NCI-H146 treated with DMSO at 0.1 percent for 48 hours (cell line): ENCODE measurements around the gene SPAAR.
"Not testable (repeated sequence)": the region's sequence is repeated elsewhere in the genome, so short reads cannot be mapped to it uniquely, and the experiment has no call there.

ENCODE experiments used
- DNase-seq: peaks from one replicate; lab custom pipeline; 2025; ENCODE audit not compliant: unreplicated experiment; lab: John Stamatoyannopoulos, UW

SPAAR gene

GRCh38 chr9:35903049-35903448, 6.2 kb upstream of the SPAAR start:
- peak; percentile 45 for DNase-seq

- DNase-seq, result no peak
Measured at GRCh38 chr9:35904338-35904737, 5.0 kb upstream of the SPAAR start.

- DNase-seq, result no peak
Measured at GRCh38 chr9:35905051-35905781, 4.1 kb upstream of the SPAAR start.

DNA sequence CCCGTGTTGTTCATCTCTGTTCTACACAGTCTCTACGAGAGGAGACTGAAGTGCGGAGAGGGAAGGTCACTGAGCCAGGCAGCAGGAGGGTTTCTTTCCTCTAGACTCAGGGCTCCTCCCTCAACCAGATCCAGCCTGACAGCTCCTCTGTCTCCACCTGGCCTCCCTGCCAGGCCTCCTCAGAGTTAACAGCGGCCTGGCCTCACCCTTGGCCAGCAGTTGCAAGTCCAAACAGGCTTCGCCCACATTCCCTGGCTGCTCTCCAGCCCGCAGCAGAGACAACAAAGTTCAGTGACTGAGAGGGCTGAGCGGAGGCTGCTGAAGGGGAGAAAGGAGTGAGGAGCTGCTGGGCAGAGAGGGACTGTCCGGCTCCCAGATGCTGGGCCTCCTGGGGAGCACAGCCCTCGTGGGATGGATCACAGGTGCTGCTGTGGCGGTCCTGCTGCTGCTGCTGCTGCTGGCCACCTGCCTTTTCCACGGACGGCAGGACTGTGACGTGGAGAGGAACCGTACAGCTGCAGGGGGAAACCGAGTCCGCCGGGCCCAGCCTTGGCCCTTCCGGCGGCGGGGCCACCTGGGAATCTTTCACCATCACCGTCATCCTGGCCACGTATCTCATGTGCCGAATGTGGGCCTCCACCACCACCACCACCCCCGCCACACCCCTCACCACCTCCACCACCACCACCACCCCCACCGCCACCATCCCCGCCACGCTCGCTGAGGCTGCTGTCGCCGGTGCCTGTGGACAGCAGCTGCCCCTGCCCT, 3.2 kb upstream of the SPAAR start, which contains the start of gene HRCT1:
Gene HRCT1 (plus strand): TSS at position 291 of the 768 bp plus-strand sequence. CDS start 86 bp downstream, at position 377.
- no peak for DNase-seq

DNA sequence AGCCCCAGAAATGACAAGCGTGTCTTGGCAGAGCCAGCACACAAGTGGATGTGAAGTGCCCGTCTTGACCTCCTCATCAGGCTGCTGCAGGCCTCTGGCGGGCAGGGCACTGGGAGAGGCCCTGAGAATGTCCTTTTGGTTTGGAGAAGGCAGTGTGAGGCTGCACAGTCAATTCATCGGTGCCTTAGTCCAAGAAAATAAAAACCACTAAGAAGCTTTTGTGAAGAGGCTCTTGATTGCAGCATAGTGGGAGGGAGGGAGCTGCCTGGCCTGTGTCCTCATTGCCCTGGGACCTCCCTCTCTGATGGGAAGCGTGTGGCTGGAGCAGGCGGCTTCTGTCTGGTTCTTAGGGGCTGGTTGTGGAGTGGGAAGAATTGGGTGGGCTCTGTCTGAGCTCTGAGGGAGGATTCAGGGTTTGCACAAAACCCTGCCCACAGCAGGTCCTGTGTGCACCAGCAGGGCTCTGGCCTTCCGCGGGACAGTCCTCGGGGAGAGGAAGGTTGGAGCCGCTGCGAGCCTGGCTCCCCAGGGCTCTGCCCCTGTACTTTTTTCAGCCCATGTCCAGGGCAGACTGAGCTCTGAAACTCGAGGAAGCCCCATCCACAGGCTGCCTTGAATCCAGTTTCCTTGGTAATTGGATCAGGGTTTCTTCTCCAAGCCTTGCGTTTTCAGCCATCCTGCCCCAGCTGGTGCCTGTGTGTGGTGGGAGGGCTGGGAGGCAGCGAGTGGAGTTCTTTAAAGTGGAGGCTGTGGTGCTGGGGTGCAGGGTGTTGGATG, 2.2 kb upstream of the SPAAR start:
- no peak for DNase-seq

DNA sequence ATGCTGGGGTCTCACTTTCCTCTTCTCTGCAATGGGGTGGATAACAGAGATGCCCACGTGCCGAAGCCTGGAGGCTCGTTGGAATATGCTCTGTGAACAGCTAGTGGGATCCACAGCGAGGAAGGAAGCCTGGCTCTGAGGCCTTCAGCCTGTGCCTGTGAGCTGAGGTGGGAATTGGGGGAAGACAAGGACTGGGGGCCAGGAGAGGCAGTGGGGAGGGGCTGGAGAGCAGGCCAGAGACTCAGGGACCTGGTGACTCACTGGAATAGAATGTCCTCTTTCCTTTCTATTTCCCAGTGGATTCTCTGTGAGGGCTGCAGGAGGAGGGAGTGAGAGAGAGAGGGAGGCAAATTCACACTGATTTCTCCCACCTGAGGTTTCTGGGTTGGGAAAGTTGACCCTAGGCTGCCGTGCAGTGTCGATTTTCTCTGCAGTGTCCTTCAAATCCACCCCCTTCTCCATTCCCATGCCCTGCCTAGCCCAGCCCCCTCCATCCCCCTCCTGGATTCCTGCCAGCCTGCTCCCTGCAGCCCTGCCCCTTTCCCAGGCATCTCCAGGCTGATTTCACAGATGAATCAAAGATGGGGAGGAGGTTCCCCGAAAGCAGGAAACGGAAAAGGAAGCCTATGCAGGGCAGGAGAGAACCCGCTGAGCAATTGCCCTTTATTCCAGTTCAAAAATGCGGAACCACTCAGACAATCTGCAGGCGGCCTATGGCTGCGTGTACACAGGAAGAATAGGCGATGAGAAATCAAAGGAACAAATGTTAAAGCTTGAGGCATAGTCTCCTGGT, 1.4 kb upstream of the SPAAR start:
- DNase-seq, result no peak

GRCh38 chr9:35908504-35909125, 675 bp upstream of the SPAAR start:
- DNase-seq, result no peak

GRCh38 chr9:35909687-35910612, 660 bp downstream of the SPAAR start:
- no peak for DNase-seq

DNA sequence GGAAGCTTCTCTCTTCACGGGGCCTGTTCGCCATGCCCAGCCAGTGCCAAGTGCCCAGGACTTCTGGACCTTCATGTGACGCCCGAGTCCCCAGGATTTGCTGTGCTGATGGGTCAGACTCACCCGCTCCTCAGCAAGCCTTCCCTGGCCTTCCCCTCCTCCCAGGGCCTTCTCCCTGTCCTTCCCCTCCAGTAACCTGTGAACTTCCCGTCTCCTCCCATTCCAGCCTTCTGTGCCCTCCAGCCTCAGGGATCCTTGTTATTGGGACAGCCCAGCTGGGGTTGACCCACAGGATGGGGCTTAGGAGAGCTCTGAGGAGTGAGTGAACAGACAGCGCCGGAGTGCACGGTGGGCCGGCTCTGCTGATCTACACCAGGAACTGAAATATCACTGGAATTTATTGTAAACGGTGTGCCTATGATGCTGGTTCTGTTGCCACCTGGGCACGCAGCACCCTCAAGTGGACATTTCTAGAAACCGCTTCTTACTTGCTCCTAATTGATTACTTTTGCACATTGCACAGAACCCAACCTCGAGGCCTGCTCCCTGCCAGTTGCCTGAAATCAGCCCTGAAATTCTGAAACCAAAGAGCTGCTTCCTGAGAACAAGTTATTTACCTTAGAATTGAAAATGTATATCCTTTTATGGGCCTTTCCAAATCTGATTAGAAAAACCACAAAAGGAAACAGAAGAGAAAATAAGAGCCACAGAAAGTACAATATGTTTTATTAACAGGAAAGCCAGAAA, 1.5 kb downstream of the SPAAR start:
- no peak for DNase-seq

DNA sequence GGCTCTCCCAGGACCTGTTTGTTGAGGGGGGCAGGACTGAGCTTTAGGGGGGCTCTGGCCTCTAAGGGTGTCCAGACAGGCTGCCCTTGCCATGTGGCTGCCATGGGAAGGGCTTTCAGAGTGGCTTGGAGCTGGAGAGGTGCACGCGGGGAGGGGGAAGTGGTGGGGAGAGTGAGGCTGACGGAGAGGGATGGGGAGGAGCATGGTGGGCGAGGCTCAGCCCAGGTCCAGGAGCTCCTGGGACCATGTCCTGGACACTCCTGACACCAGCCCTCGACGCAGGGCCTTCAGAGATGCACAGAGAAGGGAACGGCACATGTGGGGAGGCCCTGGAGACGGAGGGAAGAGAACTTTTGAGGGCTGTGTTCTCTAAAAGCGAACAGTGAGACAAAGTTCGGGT, 2.4 kb downstream of the SPAAR start:
- DNase-seq, result no peak

GRCh38 chr9:35912791-35913400, 3.6 kb downstream of the SPAAR start:
- DNase-seq, result no peak

- not testable (repeated sequence) for DNase-seq
Measured at GRCh38 chr9:35913429-35913828, 4.1 kb downstream of the SPAAR start.

DNA sequence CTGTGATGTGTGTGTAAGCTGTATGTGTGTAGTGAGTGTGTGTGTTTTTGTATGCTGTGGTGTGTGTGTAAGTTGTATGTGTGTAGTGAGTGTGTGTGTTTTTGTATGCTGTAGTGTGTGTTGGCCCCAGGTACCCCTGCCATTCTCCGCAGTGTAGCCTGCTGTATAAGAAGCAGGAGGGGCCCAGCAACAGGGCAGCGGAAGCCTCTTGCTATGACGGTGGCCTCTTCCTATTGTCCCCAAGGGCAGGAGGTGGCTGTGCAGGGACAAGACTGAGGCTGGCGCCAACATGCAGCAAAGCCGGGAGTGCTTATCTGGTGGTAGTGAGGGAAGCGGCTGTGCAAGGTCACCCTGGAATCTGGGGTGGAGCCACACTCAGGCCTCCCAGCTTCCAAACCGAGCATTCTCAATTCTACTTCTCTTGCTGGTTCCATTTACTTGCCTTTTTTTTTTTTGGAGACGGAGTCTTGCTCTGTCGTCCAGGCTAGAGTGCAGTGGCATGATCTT, 5.1 kb downstream of the SPAAR start:
- DNase-seq, result no peak

GRCh38 chr9:35915681-35916294, 6.5 kb downstream of the SPAAR start:
- no peak for DNase-seq

DNA sequence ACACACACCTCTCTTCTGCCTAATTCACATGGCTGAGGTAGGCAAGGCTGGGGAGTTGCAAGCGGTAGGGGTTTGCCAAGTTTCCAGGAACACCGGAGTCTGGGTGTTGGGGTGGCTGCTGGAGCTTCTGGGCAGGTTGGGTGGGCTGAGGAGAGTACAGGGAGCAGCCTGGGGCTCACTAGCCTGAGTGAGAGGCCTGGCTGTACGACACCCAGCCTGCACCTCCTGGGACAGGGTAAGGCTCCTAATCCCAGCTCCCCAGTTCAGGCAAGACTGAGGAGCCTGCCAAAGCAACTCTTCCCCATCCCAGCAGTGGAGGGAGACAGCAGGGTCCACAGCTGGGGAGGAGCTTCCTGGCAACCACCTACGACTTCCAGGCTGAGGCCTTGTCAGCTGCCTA, 8.0 kb downstream of the SPAAR start:
- DNase-seq, result no peak

DNA sequence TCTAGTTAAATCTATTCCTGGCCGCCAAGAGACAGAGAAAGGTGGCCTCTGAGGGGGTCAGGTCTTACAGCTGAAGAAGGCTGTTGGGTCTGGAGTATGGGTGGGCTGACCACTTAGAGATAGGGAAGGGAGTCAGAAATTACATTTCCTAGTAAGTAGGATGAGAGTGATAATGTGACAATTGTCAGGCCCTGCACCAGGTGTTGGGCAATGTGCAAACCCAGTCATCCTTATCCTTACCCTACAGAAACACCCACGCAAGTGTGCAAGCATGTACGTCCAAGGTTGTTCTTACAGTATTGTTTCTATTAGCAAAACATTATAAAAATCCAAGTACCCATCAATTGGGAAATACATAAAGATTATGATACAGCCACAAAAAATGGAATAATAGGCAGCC, 9.5 kb downstream of the SPAAR start:
- DNase-seq, result no peak

GRCh38 chr9:35919212-35920008, 10.1 kb downstream of the SPAAR start:
- DNase-seq, result no peak
